Esophagus muscularis mucosa (tissue), 4 donors: Measurements from ENCODE around the gene KMT2E.

ENCODE experiments used
- EP300 ChIP-seq: sonication (generic); formaldehyde crosslinking; IDR thresholded peaks from one replicate; pipeline ENCODE4 v1.6.1; 2017; ENCODE audit warnings: antibody characterized with exemption
- POLR2AphosphoS5 ChIP-seq, 2 donors: sonication (generic); formaldehyde crosslinking; IDR thresholded peaks; one replicate each; pipeline ENCODE4 v1.6.1; 2017; ENCODE audit warnings: antibody characterized with exemption in 2 of 2
- TF ChIP-seq, protein P1 (sequence below), 3 experiments: fragments of 200-600 bp in 2 of 3; fragments of 450-650 bp in 1 of 3; sonication (generic) in 2 of 3; IDR thresholded peaks; one replicate each; pipeline ENCODE4 v1.5.1; 2017 to 2019; ENCODE audit warnings: antibody characterized with exemption in 3 of 3, mild to moderate bottlenecking in 2 of 3, moderate library complexity in 1 of 3

DNA sequence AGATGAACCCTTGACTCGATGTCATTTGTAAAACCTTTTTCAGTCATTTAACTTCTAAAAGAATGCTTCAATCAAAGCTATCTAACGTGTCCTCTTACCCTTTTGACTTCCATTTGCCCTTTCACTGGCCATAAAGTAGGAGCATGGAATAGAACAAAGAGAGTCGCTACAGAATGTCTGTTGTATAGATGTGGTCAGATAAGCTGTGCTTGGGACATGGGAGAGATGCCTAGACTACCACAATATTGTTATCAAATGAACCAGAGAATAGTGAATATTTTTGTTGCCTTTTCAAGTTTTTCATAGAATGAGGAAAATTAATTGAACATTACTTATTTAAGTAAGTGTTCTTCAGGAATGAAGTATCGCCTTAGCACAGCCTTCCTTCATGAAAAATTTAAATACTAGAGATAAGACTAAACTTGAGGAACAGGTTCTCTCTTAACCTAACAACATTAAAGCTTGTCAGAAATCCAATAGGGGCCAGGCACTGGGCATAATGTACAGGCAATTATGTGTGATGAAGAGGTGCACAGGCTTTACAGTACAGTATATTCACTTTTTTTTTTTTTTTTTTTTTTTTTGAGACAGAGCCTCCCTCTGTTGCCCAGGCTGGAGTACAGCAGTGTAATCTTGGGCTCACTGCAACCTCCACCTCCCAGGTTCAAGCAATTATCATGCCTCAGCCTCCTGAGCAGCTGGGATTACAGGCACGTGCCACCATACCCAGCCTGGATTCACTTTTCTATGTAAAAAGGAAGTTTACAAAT lies 7.5 kb upstream of the KMT2E start:
- TF ChIP-seq POLR2AphosphoS5 (IDR thresholded peaks at IDR 0.05) = no peak
- TF ChIP-seq, protein P1, sequence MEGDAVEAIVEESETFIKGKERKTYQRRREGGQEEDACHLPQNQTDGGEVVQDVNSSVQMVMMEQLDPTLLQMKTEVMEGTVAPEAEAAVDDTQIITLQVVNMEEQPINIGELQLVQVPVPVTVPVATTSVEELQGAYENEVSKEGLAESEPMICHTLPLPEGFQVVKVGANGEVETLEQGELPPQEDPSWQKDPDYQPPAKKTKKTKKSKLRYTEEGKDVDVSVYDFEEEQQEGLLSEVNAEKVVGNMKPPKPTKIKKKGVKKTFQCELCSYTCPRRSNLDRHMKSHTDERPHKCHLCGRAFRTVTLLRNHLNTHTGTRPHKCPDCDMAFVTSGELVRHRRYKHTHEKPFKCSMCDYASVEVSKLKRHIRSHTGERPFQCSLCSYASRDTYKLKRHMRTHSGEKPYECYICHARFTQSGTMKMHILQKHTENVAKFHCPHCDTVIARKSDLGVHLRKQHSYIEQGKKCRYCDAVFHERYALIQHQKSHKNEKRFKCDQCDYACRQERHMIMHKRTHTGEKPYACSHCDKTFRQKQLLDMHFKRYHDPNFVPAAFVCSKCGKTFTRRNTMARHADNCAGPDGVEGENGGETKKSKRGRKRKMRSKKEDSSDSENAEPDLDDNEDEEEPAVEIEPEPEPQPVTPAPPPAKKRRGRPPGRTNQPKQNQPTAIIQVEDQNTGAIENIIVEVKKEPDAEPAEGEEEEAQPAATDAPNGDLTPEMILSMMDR (IDR thresholded peaks at IDR 0.05) = no peak
- TF ChIP-seq EP300 = no peak
